Naive thymus-derived CD4-positive, alpha-beta T cell (primary cell): ENCODE measurements around the gene AGRN. TPM values are rescaled to one million over a fixed set of nuclear protein-coding genes. Genes with fewer than 3 reads are reported as not detected.
A peak's percentile ranks its signal among the peaks of the same experiment; 100 is the strongest.

Source experiments
- ATAC-seq: fragments of 150-1000 bp; cut with Tn5 transposase; 2 replicates; pipeline ENCODE4 v1.10.0; 2021; ENCODE audit warnings: mild to moderate bottlenecking, moderate library complexity
- CTCF ChIA-PET: fragments of 350-600 bp; sonication (Branson Sonifier 250); formaldehyde crosslinking; loops from one replicate; lab custom pipeline; 2021; ENCODE audit warnings: antibody characterized with exemption; lab: Charles Lee
- POLR2A ChIA-PET: fragments of 350-600 bp; sonication (Branson Sonifier 250); formaldehyde crosslinking; loops from one replicate; lab custom pipeline; 2021; ENCODE audit warnings: antibody characterized with exemption, inconsistent platforms; lab: Charles Lee
- DNase-seq, 9 donors: peaks; one replicate each; pipeline versions ENCODE4 v3.0.0 to v3.0.0-alpha.2; 2020 to 2022; ENCODE audit warnings: mixed read lengths in 1 of 9
- H3K27ac ChIP-seq: one replicate; pipeline ENCODE4 v1.7.0; 2013; ENCODE audit warnings: mild to moderate bottlenecking, low read depth, low read length, moderate library complexity
- H3K27me3 ChIP-seq, 2 donors: one replicate each; pipeline ENCODE4 v1.7.0; 2013; ENCODE audit warnings: low read length in 2 of 2, mild to moderate bottlenecking in 2 of 2, moderate library complexity in 2 of 2; ENCODE audit not compliant: control insufficient read depth in 2 of 2, insufficient read depth in 2 of 2
- H3K36me3 ChIP-seq, 3 experiments: 1 replicate in 2 of 3; 2 replicates in 1 of 3; pipeline ENCODE4 v1.7.0; 2013; ENCODE audit warnings: low read length in 3 of 3, mild to moderate bottlenecking in 3 of 3, moderate library complexity in 1 of 3; ENCODE audit not compliant: insufficient read depth in 3 of 3, control insufficient read depth in 2 of 3
- H3K4me1 ChIP-seq, 2 donors: one replicate each; pipeline ENCODE4 v1.7.0; 2013; ENCODE audit warnings: low read length in 2 of 2, mild to moderate bottlenecking in 2 of 2, moderate library complexity in 1 of 2; ENCODE audit not compliant: control insufficient read depth in 2 of 2, insufficient read depth in 2 of 2
- H3K4me3 ChIP-seq: 2 replicates; pipeline ENCODE4 v1.7.0; 2013; ENCODE audit warnings: mild to moderate bottlenecking, low read length
- H3K9me3 ChIP-seq, 3 experiments: 1 replicate in 2 of 3; 2 replicates in 1 of 3; pipeline ENCODE4 v1.7.0; 2013; ENCODE audit warnings: low read length in 3 of 3; ENCODE audit not compliant: control insufficient read depth in 2 of 3
- H3K27ac Mint-ChIP-seq, 9 donors: one replicate each; pipeline ENCODE4 v1.8.0; 2020 to 2022; ENCODE audit warnings: mixed read lengths in 9 of 9, mild to moderate bottlenecking in 8 of 9, moderate library complexity in 5 of 9, inconsistent platforms in 2 of 9
- H3K27me3 Mint-ChIP-seq, 5 donors: one replicate each; pipeline ENCODE4 v1.8.0; 2021 to 2022; ENCODE audit warnings: mixed read lengths in 5 of 5, mild to moderate bottlenecking in 1 of 5
- H3K36me3 Mint-ChIP-seq, 5 donors: one replicate each; pipeline ENCODE4 v1.8.0; 2020 to 2022; ENCODE audit warnings: mixed read lengths in 5 of 5, mild to moderate bottlenecking in 3 of 5, inconsistent platforms in 1 of 5
- H3K4me1 Mint-ChIP-seq, 7 donors: one replicate each; pipeline ENCODE4 v1.8.0; 2020 to 2022; ENCODE audit warnings: mixed read lengths in 7 of 7, mild to moderate bottlenecking in 3 of 7, inconsistent platforms in 1 of 7
- H3K4me3 Mint-ChIP-seq, 10 donors: one replicate each; pipeline ENCODE4 v1.8.0; 2020 to 2022; ENCODE audit warnings: mild to moderate bottlenecking in 10 of 10, mixed read lengths in 10 of 10, moderate library complexity in 6 of 10, inconsistent platforms in 2 of 10
- H3K9me3 Mint-ChIP-seq, 11 donors: one replicate each; pipeline ENCODE4 v1.8.0; 2020 to 2022; ENCODE audit warnings: mixed read lengths in 11 of 11, mild to moderate bottlenecking in 4 of 11, inconsistent platforms in 1 of 11, moderate library complexity in 1 of 11
- intact Hi-C, 2 donors: fragments of 100-400 bp; cut with micrococcal nuclease; formaldehyde crosslinking; loops; one replicate each; pipeline ENCODE4 v1.15.1; 2023
- polyA plus RNA-seq, 2 donors: library from polyadenylated mRNA; unstranded; fragments of 300-500 nt; fragmentation: Illumina TruSeq; gene quantifications; one replicate each; pipeline ENCODE4 v1.2.3, GENCODE V29; 2021
- total RNA-seq, 6 experiments: library from RNA in 5 of 6; stranded (reverse) in 5 of 6; gene quantifications; 1 replicate in 5 of 6; 2 replicates in 1 of 6; pipeline ENCODE4 v1.2.3 and lab custom pipeline; 2021 to 2026

Gene AGRN
- total and polyA plus RNA-seq, 7 experiments from 2014 or later = 0.19 to 10.9 (median 2.7) TPM

GRCh38 chr1:1023700-1024099, 3.8 kb downstream of the AGRN start:
- CTCF ChIA-PET = no interaction called here
- Histone ChIP-seq H3K9me3 (no peaks in the 10 kb centered on the region), H3K27me3 (no peaks in the 10 kb centered on the region), H3K4me1 (peaks cover 0 to 6% of the 10 kb centered on the region in 2 donors), H3K27ac (no peak overlapping the region), H3K36me3 (no peaks in the 10 kb centered on the region), H3K4me3 (no peak overlapping the region)
- Mint-ChIP-seq H3K9me3 (no peaks in the 10 kb centered on the region), H3K27ac (no peak overlapping the region), H3K27me3 (peaks cover 0 to 17% (median 0%) of the 10 kb centered on the region in 5 donors), H3K4me3 (peak overlapping the region in 1 of 10 donors; percentile 53), H3K4me1 (peaks cover 0 to 12% (median 4%) of the 10 kb centered on the region in 7 donors), H3K36me3 (no peaks in the 10 kb centered on the region)
- intact Hi-C loops = no loop called here
- ATAC-seq (no peak), DNase-seq (no peak)
- POLR2A ChIA-PET = no interaction called here

- ChIA-PET POLR2A (no interaction called here), CTCF (no interaction called here)
- Mint-ChIP-seq H3K27ac (no peak overlapping the region), H3K9me3 (no peaks in the 10 kb centered on the region), H3K36me3 (no peaks in the 10 kb centered on the region), H3K27me3 (peaks cover 0 to 17% (median 0%) of the 10 kb centered on the region in 5 donors), H3K4me3 (no peak overlapping the region), H3K4me1 (peaks cover 0 to 9% (median 4%) of the 10 kb centered on the region in 7 donors)
- intact Hi-C loops = no loop called here
- Histone ChIP-seq H3K4me1 (no peaks in the 10 kb centered on the region), H3K27me3 (no peaks in the 10 kb centered on the region), H3K36me3 (no peaks in the 10 kb centered on the region), H3K9me3 (no peaks in the 10 kb centered on the region), H3K4me3 (no peak overlapping the region), H3K27ac (no peak overlapping the region)
- DNase-seq (peak in 1 of 9 donors; percentile 6), ATAC-seq (no peak)
Observed at GRCh38 chr1:1024149-1024770, 4.3 kb downstream of the AGRN start.

- no peaks in the 10 kb centered on the region for H3K4me1 ChIP-seq
- ChIA-PET POLR2A (no interaction called here), CTCF (no interaction called here)
- H3K27ac Mint-ChIP-seq = no peak overlapping the region
- no peaks in the 10 kb centered on the region for H3K9me3 Mint-ChIP-seq
- intact Hi-C loops = no loop called here
- no peak for ATAC-seq
- no peaks in the 10 kb centered on the region for H3K27me3 ChIP-seq
- DNase-seq = peak in 1 of 9 donors; percentile 8
- H3K27ac ChIP-seq = no peak overlapping the region
- H3K27me3 Mint-ChIP-seq = peaks cover 0 to 17% (median 0%) of the 10 kb centered on the region in 5 donors
- H3K9me3 ChIP-seq = no peaks in the 10 kb centered on the region
- no peaks in the 10 kb centered on the region for H3K36me3 ChIP-seq
- peaks cover 0 to 9% (median 4%) of the 10 kb centered on the region in 7 donors for H3K4me1 Mint-ChIP-seq
- H3K36me3 Mint-ChIP-seq = no peaks in the 10 kb centered on the region
- no peak overlapping the region for H3K4me3 Mint-ChIP-seq
- H3K4me3 ChIP-seq = no peak overlapping the region
Observed at GRCh38 chr1:1024771-1025699, 5.1 kb downstream of the AGRN start.

- DNase-seq = no peak
- Histone ChIP-seq H3K4me3 (no peak overlapping the region), H3K27ac (no peak overlapping the region), H3K9me3 (no peaks in the 10 kb centered on the region), H3K36me3 (no peaks in the 10 kb centered on the region), H3K27me3 (no peaks in the 10 kb centered on the region), H3K4me1 (no peaks in the 10 kb centered on the region)
- Mint-ChIP-seq H3K36me3 (no peaks in the 10 kb centered on the region), H3K9me3 (no peaks in the 10 kb centered on the region), H3K4me3 (no peak overlapping the region), H3K27me3 (peaks cover 0 to 17% (median 0%) of the 10 kb centered on the region in 5 donors), H3K4me1 (peaks cover 0 to 9% (median 4%) of the 10 kb centered on the region in 7 donors), H3K27ac (no peak overlapping the region)
- intact Hi-C loops = no loop called here
- ChIA-PET CTCF (interaction anchor here (0.6 kb wide), 1 partner anchor 51 kb away, joined by 3 read pairs; no protein-coding TSS in a partner anchor), POLR2A (no interaction called here)
- ATAC-seq = no peak
Observed at GRCh38 chr1:1025730-1026129, 5.8 kb downstream of the AGRN start.

- H3K4me1 Mint-ChIP-seq = peaks cover 0 to 9% (median 4%) of the 10 kb centered on the region in 7 donors
- DNase-seq (no peak), ATAC-seq (peak; percentile 8)
- Histone ChIP-seq H3K27ac (no peak overlapping the region), H3K4me1 (no peaks in the 10 kb centered on the region), H3K9me3 (no peaks in the 10 kb centered on the region), H3K4me3 (no peak overlapping the region), H3K27me3 (no peaks in the 10 kb centered on the region), H3K36me3 (no peaks in the 10 kb centered on the region)
- H3K4me3 Mint-ChIP-seq = no peak overlapping the region
- intact Hi-C loops = no loop called here
- H3K27me3 Mint-ChIP-seq = peaks cover 0 to 9% (median under 1%) of the 10 kb centered on the region in 5 donors
- H3K27ac Mint-ChIP-seq = no peak overlapping the region
- H3K36me3 Mint-ChIP-seq = no peaks in the 10 kb centered on the region
- ChIA-PET POLR2A (no interaction called here), CTCF (no interaction called here)
- no peaks in the 10 kb centered on the region for H3K9me3 Mint-ChIP-seq
Observed at GRCh38 chr1:1026599-1027413, 6.9 kb downstream of the AGRN start.

- H3K4me3 Mint-ChIP-seq = no peak overlapping the region
- peaks cover 0 to 12% (median 6%) of the 10 kb centered on the region in 7 donors for H3K4me1 Mint-ChIP-seq
- Histone ChIP-seq H3K4me3 (no peak overlapping the region), H3K27me3 (peaks cover 0 to 9% of the 10 kb centered on the region in 2 donors), H3K4me1 (peaks cover 0 to 5% of the 10 kb centered on the region in 2 donors), H3K9me3 (no peaks in the 10 kb centered on the region), H3K36me3 (no peaks in the 10 kb centered on the region), H3K27ac (no peak overlapping the region)
- ChIA-PET POLR2A (no interaction called here), CTCF (interaction anchor here (0.6 kb wide), 1 partner anchor 1268 kb away, joined by 3 read pairs; no protein-coding TSS in a partner anchor)
- no peak for DNase-seq
- H3K27me3 Mint-ChIP-seq = peaks cover 0 to 9% (median 6%) of the 10 kb centered on the region in 5 donors
- no peaks in the 10 kb centered on the region for H3K9me3 Mint-ChIP-seq
- ATAC-seq = no peak
- H3K36me3 Mint-ChIP-seq = no peaks in the 10 kb centered on the region
- no peak overlapping the region for H3K27ac Mint-ChIP-seq
- intact Hi-C loops = no loop called here
Observed at GRCh38 chr1:1027791-1028190, 7.9 kb downstream of the AGRN start.
